Right lobe of liver (tissue), 4 donors: Measurements from ENCODE around the gene DMAC2L.
"Not testable (repeated sequence)": the region's sequence is repeated elsewhere in the genome, so short reads cannot be mapped to it uniquely, and the experiment has no call there.

ENCODE experiments used
- POLR2A ChIP-seq: fragments of 450-650 bp; IDR thresholded peaks from one replicate; pipeline ENCODE4 v1.6.1; 2017; ENCODE audit warnings: antibody characterized with exemption, mild to moderate bottlenecking
- TF ChIP-seq, protein P1 (sequence below), 4 donors: fragments of 200-600 bp in 3 of 4; fragments of 450-650 bp in 1 of 4; IDR thresholded peaks; one replicate each; pipeline versions ENCODE4 v1.5.1 to v1.8.0; 2016 to 2022; ENCODE audit warnings: antibody characterized with exemption in 4 of 4, mild to moderate bottlenecking in 2 of 4
- donor health status: DM: no; HTN: no; CAD: no.
- donor health status: DM: no; HTN: no; CAD: no.
- donor health status: DM: no; HTN: yes; CAD: no.

DNA sequence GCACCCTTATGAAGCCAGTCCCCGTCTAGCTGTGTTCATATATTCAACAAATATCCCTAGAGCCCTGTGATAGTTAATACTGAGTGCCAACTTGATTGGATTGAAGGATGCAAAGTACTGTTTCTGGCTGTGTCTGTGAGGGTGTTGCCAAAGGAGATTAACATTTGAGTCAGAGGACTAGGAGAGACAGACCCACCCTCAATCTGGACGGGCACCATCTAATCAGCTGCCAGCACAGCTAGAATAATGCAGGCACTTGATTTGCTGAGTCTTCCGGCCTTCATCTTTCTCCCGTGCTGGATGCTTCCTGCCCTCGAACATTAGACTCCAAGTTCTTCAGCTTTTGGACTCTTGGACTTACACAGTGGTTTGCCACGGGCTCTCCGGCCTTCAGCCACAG, 53.4 kb downstream of the DMAC2L start:
- TF ChIP-seq, protein P1, sequence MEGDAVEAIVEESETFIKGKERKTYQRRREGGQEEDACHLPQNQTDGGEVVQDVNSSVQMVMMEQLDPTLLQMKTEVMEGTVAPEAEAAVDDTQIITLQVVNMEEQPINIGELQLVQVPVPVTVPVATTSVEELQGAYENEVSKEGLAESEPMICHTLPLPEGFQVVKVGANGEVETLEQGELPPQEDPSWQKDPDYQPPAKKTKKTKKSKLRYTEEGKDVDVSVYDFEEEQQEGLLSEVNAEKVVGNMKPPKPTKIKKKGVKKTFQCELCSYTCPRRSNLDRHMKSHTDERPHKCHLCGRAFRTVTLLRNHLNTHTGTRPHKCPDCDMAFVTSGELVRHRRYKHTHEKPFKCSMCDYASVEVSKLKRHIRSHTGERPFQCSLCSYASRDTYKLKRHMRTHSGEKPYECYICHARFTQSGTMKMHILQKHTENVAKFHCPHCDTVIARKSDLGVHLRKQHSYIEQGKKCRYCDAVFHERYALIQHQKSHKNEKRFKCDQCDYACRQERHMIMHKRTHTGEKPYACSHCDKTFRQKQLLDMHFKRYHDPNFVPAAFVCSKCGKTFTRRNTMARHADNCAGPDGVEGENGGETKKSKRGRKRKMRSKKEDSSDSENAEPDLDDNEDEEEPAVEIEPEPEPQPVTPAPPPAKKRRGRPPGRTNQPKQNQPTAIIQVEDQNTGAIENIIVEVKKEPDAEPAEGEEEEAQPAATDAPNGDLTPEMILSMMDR (IDR thresholded peaks at IDR 0.05) = not testable (repeated sequence)
- not testable (repeated sequence) for TF ChIP-seq POLR2A
